GM19452 (cell line): ENCODE results near the gene CIRBP.

ENCODE experiments used
- ATAC-seq: cut with Tn5 transposase; IDR thresholded peaks from one replicate; pipeline ENCODE4 v1.9.1; 2021; ENCODE audit not compliant: unreplicated experiment

The CIRBP gene

DNA sequence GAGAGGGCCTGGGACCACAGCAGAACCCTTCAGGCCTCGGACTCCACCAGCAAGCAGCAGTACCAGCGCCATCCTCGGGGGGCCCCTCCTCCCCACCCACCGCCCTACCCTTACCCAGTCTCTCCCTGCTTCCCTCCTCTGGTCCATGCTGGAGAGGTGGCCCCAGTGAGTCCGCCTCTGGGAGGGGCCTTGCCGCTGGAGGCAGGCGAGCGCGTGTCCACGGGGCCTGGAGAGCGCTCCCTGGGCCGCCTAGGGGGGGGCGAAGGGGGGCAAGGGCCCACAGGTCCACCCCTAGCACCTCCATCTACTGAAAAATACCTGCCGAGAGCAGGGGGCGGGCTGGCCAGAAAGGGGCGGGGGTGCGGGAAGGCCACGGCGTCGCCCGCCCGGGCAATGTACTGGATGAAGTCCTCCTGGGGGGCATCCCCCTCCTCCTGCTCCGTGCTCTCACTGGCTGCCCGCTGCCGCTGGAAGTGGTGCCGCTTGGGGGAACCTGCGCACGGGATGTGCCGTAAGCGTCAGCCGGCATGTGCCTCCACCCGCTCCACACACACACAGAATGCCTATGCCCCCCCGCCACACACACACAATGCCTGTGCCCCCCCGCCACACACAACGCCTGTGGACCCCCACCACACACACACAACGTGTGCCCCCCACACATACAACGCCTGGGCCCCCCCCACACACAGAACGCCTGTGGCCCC, 38.2 kb upstream of the CIRBP start:
- ATAC-seq, result no peak

DNA sequence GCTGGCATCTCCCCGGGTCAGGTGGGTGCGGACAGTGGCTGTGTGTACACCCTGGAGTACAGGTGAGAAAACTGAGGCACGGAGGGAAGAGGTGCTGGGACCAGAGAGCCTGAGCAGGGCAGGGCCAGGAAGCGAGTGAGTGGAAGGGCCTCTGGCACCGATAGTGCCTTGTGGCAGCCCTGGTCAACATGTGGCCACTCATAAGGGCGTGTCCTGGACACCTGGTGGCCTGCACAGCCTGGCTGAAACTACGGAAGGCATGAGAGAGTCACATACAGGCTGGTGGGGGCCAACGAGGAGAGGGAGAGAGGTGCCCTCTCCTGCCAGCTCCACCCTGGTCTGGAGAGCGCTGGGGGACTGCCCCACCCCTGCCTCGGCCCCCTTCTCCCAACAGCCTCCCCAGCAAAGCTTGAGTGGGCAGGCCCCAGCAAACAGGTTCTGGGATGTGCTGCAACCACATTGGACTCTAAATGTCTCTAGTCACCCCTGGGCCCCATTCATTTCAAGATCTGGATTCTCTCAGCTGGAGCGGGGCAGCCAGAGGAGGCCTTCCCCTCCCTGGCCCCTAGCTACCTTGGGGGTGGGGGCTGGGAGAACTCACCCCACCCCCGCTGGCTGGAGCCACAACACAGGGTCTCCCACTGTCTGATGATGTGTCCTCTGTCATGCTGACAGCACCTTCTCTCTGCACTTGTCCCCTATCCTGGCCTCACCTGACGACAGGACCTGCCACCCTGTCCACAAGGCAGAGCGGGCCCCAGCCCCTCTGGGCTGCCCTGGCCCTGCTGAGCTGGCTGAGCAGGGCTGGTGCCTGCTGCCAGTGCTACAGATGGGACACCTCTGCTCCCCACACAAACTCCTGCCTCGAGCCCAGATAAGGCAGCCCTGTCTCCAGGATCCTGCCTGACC, 37.1 kb upstream of the CIRBP start:
- ATAC-seq, result no peak

GRCh38 chr19:1232652-1233072, 36.5 kb upstream of the CIRBP start:
- ATAC-seq, result no peak

DNA sequence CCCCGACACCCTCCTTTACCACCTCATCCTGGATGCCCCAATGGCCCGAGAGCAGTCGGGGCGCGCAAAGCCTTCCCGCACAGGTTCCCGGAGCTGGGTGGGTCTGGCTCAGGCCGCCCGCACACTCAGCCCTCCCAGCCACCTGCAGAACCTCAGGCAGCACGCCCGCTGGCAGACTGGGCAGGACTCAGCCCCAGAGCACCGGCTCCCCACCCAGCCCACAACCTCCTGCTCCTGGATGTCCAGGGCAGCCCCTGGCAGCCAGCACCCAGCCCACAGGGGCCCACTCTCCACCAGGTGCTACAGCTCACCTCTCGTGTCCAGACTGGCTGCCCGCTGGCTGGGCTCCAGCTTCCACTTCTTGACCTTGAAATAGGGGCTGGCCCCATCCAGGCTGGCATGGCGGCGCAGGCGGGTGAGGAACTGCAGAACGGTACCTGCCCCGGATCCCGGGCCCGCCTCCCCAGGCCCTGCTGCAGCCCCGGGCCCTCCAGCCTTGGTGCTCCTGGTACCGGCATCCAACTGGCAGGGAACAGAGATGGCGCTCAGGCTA, 35.9 kb upstream of the CIRBP start:
- no peak for ATAC-seq

GRCh38 chr19:1234051-1234954, 34.8 kb upstream of the CIRBP start:
- ATAC-seq, result no peak

GRCh38 chr19:1234955-1235380, 34.2 kb upstream of the CIRBP start:
- ATAC-seq, result no peak

- ATAC-seq, result no peak
These were observed 33.2 kb upstream of the CIRBP start for GRCh38 chr19:1235625-1236538.

GRCh38 chr19:1236576-1236975, 32.6 kb upstream of the CIRBP start:
- ATAC-seq, result no peak

- no peak for ATAC-seq
These were observed 32.0 kb upstream of the CIRBP start for GRCh38 chr19:1237027-1237659.

DNA sequence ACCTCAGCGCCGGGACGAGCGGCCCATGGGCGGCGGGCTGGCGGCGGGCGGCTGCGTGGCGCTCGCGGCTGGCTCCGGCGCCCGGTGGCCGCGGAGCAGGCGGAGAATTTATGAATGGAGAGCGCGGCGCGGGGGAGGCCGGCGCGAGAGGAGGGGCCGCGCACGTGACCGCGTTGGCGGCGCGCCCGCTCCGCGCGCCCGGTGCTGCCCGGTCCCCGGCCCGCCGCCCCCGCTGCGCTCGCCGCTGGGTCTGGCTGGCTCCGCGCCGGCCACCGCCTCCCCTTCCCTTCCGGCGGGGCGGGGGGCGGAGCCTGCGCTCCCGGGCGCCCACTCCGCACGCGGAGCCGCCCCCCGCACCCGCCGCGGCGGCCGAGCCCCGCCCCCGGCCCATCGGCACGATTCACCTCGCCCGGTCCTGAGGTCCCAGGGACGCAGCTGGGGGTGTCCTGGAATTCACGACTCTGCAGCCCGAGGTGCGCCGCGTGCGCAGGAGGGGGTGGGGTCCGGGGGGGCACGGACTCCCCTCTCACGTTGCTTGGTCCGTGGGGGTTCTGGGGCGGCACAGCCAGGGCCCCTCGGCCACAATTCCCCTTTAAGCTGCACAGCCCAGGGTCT, 31.3 kb upstream of the CIRBP start, which contains the start of gene CBARP:
Gene CBARP (minus strand): TSS at position 252 of the 615 bp plus-strand sequence. CDS start 1,905 bp downstream, outside the sequence.
- no peak for ATAC-seq

DNA sequence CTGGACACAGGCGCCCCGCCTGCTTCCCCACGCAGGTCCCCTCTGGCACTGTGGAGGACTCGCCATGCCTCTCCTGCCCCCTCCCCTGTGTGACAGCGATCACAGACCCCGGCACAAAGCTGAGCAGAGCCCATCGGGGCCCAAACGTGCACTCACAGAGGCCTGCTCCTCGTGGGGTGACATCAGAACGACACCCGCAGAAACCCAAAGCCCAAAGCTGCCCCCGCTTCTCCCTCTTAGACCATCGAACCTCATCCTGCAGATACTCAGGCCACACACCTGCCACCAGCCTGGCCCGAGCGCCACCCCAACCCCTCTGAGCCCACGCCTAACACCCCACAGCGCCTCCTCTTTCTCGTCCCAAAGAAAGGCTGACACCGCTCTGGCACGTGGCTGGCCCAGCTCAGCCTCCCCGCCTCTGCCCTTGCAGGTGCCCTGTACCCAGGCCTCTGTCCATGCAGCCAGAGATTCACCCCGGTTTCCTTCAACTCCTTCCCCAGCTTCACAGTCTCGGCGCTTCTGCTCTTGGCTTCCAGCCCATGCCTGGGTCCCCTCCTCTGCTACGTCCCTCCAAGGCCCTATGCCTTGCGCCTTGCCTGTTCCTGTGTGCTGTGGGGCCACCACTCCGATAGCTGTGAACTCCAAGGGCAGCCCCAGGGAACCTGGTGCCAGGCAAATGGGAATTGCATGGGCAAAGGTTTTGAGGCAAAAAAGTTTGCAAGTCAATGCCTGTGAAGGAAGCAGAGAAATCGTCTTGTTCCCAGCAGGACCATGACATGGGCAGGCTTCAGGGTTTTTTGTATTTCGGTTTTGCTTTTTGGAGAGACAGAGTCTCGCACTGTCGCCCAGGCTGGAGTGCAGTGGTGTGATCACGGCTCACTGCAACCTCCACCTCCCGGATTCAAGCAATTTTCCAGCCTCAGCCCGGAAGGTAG, 30.5 kb upstream of the CIRBP start:
- no peak for ATAC-seq

DNA sequence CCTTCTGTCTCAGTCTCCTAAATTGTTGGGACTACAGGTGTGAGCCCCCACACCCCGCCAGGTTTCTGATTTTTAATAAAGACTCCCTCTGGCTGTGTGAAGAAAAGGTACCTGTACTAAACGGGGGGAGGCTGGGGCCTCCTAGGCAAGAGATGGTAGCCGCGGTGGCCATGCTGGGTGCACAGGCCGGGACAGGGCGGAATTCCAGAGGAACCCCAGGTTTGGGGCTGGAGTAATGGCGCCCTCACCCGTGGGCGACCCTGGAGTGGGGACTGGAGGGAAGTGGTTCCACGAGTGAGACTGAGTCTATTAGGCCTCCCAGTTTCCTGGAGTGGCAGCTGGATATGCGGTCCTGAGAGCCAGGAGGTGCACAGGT, 29.7 kb upstream of the CIRBP start:
- no peak for ATAC-seq

DNA sequence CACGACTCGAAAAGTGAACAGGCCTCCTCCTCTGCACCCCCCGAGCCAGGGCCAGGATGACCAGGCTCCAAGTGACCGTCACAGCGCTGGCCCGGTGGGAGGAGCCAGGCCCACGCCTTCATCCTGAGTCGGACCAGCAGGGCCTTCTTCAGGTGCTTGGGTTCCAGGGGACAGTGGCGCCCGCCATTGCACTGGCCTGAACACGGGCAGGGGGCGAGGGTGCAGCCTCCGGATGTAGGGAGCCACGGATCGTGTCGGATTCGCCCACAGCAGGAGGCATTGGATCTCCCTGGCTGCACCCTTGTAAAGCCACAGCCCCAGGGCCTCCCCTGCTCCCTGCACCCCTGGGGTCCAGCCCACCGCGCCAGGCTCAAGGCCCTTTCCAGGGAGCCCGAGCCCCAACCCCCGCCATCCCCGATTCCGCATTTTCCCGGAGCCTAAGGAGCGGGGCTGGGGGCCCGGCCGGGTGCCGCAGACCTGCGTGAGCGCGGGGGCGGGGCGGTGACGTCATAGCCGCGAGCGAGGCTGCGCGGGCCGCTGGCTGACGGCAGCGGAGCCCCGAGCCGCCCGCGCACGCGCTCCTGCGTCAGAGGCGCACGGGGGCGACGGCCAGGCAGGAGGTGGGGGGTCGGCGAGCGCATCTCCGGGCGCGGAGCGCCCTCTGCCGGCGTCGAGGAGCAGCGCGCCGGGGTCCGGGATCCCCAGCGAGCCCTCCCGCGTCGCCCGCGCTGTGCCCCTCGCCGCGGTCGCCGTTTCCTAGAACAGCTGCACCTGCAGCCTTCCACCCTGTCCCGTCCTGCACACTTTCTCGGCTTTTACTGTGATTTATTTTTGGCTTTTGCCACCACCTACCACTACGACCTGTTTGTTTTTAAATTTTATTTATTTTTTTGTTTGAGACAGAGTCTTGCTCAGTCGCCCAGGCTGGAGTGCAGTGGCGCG, 29.1 kb upstream of the CIRBP start:
- no peak for ATAC-seq

- no peak for ATAC-seq
These were observed 28.2 kb upstream of the CIRBP start for GRCh38 chr19:1240925-1241324.

- ATAC-seq, result peak; percentile 54
These were observed 27.6 kb upstream of the CIRBP start, which contains the start of gene ATP5F1D for GRCh38 chr19:1241417-1242095. ATP5F1D (plus strand) TSS chr19:1241751; CDS start chr19:1241851, 100 bp downstream.
